DOHH2 (cell line): ENCODE measurements around the gene ZNF662.

Experiments used
- H3F3A ChIP-seq: fragments of 200-600 bp; sonication (generic), shearing (Covaris generic); 2 replicates; pipeline ENCODE4 v1.6.0; 2016; ENCODE audit warnings: antibody characterized with exemption, mild to moderate bottlenecking; ENCODE audit not compliant: control insufficient read depth, insufficient read depth
- H3K27ac ChIP-seq: fragments of 200-600 bp; sonication (generic); 2 replicates; pipeline ENCODE4 v1.5.1; 2014; ENCODE audit warnings: low read depth, mild to moderate bottlenecking, low read length, moderate library complexity
- H3K27me3 ChIP-seq: fragments of 200-600 bp; sonication (generic); 2 replicates; pipeline ENCODE4 v1.6.1; 2014; ENCODE audit warnings: mild to moderate bottlenecking, low read length, mixed read lengths; ENCODE audit not compliant: control insufficient read depth
- H3K36me3 ChIP-seq: fragments of 200-600 bp; sonication (generic); 2 replicates; pipeline ENCODE4 v1.6.1; 2014; ENCODE audit warnings: mild to moderate bottlenecking, low read length, moderate library complexity, mixed read lengths; ENCODE audit not compliant: control insufficient read depth
- H3K4me1 ChIP-seq: fragments of 200-600 bp; sonication (generic); 2 replicates; pipeline ENCODE4 v1.6.1; 2014; ENCODE audit warnings: mild to moderate bottlenecking, low read length, mixed read lengths; ENCODE audit not compliant: control insufficient read depth
- H3K4me2 ChIP-seq: fragments of 200-600 bp; sonication (generic); 2 replicates; pipeline ENCODE4 v1.6.0; 2014; ENCODE audit warnings: mild to moderate bottlenecking, low read length, moderate library complexity
- H3K4me3 ChIP-seq: fragments of 200-600 bp; sonication (generic); 2 replicates; pipeline ENCODE4 v1.5.1; 2014; ENCODE audit warnings: mild to moderate bottlenecking, low read length, mixed read lengths
- H3K79me2 ChIP-seq: fragments of 200-600 bp; sonication (generic); 2 replicates; pipeline ENCODE4 v1.6.1; 2014; ENCODE audit warnings: mild to moderate bottlenecking, low read length, mixed read lengths; ENCODE audit not compliant: control insufficient read depth
- H3K9me2 ChIP-seq: fragments of 200-600 bp; sonication (generic); replicated peaks from 2 replicates; pipeline ENCODE4 v1.6.1; 2014; ENCODE audit warnings: mild to moderate bottlenecking, low read length, mixed read lengths; ENCODE audit not compliant: control insufficient read depth
- H3K9me3 ChIP-seq: fragments of 200-600 bp; sonication (generic); 2 replicates; pipeline ENCODE4 v1.6.1; 2014; ENCODE audit warnings: antibody characterized with exemption, low read length, mixed read lengths; ENCODE audit not compliant: control insufficient read depth, insufficient read depth
- H4K20me1 ChIP-seq: fragments of 200-600 bp; sonication (generic); 2 replicates; pipeline ENCODE4 v1.6.0; 2014; ENCODE audit warnings: low read depth, mild to moderate bottlenecking, antibody characterized with exemption, low read length, moderate library complexity; ENCODE audit not compliant: control insufficient read depth, insufficient read depth
- EZH2phosphoT487 ChIP-seq: fragments of 200-600 bp; sonication (generic); IDR thresholded peaks from 2 replicates; pipeline ENCODE4 v1.6.1; 2017; ENCODE audit warnings: borderline replicate concordance, mild to moderate bottlenecking, antibody characterized with exemption, low read length, moderate library complexity, mixed read lengths
- TF ChIP-seq, protein P1 (sequence below): fragments of 200-600 bp; sonication (generic); IDR thresholded peaks from one replicate; pipeline ENCODE4 v1.5.1; 2014; ENCODE audit warnings: antibody characterized with exemption, mild to moderate bottlenecking, low read depth, low read length; ENCODE audit not compliant: poor library complexity, severe bottlenecking

The ZNF662 gene

DNA sequence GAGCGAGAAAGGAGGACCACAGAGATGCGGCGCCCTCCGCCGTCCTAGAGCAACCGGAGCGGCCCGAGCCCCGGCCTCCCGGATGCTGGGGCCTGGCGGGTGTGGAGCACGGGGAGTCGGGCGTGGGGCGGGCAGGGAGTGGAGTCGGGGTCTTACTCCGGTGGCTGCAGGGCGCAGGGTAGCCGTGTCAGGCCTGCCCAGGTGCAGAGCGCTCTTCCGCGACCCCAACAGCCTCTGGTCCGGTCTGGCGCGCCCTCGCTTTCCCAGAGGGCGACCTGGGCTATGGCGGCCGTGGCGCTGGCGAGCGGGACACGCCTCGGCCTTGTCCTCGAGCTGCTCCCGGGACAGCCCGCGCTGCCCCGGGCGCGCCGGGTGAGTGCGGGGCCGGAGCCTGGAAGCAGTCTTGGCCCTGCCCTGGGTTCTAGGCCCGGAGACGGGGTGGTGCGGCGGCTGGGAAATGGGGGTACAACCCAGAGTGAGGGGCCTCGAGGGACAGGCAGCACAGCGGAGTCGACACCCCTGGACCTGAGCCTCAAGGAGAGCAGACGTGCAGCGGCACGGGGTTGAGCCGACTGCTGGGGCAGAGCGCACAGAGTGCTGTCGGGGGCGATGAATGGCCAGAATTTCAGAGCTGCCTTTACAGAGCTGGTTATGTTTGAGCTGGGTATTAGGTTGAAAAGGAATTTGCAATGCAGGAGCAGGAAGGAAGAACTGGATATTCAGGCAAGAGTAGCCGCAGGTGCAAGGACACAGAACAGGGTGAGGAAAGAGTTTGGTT, at the start of gene ZNF662:
TSS of gene ZNF662 (plus strand) at position 73 of the 778 bp plus-strand sequence. CDS start 1,973 bp downstream, outside the sequence.
- Histone ChIP-seq H4K20me1 (no peaks in the 10 kb centered on the region), H3K4me3 (no peak within 1 kb of the TSS), H3K79me2 (no peaks in the 10 kb centered on the region), H3K9me3 (no peaks in the 10 kb centered on the region; the same call in 1 of the 2 replicates), H3K36me3 (no peaks in the 10 kb centered on the region), H3K9me2 (no peaks in the 10 kb centered on the region), H3K27ac (no peak within 1 kb of the TSS), H3K4me2 (no peak within 1 kb of the TSS), H3K27me3 (no peaks in the 10 kb centered on the region), H3K4me1 (no peaks in the 10 kb centered on the region), H3F3A (no peaks in the 10 kb centered on the region)
- TF ChIP-seq EZH2phosphoT487: no peak
- TF ChIP-seq, protein P1, sequence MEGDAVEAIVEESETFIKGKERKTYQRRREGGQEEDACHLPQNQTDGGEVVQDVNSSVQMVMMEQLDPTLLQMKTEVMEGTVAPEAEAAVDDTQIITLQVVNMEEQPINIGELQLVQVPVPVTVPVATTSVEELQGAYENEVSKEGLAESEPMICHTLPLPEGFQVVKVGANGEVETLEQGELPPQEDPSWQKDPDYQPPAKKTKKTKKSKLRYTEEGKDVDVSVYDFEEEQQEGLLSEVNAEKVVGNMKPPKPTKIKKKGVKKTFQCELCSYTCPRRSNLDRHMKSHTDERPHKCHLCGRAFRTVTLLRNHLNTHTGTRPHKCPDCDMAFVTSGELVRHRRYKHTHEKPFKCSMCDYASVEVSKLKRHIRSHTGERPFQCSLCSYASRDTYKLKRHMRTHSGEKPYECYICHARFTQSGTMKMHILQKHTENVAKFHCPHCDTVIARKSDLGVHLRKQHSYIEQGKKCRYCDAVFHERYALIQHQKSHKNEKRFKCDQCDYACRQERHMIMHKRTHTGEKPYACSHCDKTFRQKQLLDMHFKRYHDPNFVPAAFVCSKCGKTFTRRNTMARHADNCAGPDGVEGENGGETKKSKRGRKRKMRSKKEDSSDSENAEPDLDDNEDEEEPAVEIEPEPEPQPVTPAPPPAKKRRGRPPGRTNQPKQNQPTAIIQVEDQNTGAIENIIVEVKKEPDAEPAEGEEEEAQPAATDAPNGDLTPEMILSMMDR: no peak

DNA sequence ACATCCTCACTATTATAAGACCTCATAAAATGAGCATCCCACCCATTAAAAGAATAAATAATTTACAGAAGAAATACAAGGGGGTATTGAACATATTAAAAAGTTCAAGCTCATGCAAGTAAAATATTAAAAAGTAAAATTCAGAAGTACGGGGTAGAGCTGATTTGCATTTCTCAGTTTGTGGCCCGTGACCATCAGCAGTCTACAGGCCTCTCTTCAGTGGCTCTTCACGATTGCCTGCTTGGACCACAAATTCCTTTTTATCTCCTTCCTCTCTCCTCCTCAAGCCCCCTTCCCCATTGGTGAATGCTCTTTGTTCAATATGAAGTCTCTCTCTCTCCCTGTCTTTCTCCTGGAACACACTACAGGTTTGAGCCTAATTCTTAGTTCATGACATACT, 49.4 kb upstream of the ZNF662 start:
- no peak overlapping the region for H3K27ac ChIP-seq
- peaks cover 13% of the 10 kb centered on the region; the same call in 1 of the 2 replicates for H3K27me3 ChIP-seq
- no peaks in the 10 kb centered on the region for H3K79me2 ChIP-seq
- no peaks in the 10 kb centered on the region for H3F3A ChIP-seq
- H3K4me2 ChIP-seq: 0 out of 2 replicates have a peak overlapping the region, but pooled peaks have one; percentile 7
- TF ChIP-seq, protein P1: no peak
- no peak for TF ChIP-seq EZH2phosphoT487
- no peaks in the 10 kb centered on the region for H3K9me3 ChIP-seq
- no peaks in the 10 kb centered on the region for H3K9me2 ChIP-seq
- no peak overlapping the region for H3K4me3 ChIP-seq
- no peaks in the 10 kb centered on the region for H3K36me3 ChIP-seq
- no peaks in the 10 kb centered on the region for H4K20me1 ChIP-seq
- H3K4me1 ChIP-seq: peaks cover 8% of the 10 kb centered on the region

DNA sequence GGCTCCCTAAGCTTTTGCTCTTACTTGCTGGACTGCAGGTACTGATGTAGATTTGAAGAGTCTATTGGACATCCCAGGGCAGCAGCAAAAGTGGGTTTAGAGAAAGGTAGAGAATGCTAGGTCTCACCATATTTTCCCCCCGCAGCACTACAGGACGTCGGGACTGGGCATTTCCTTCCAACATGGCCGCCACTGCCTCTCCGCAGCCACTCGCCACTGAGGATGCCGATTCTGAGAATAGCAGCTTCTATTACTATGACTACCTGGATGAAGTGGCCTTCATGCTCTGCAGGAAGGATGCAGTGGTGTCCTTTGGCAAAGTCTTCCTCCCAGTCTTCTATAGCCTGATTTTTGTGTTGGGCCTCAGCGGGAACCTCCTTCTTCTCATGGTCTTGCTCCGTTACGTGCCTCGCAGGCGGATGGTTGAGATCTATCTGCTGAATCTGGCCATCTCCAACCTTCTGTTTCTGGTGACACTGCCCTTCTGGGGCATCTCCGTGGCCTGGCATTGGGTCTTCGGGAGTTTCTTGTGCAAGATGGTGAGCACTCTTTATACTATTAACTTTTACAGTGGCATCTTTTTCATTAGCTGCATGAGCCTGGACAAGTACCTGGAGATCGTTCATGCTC, 41.5 kb upstream of the ZNF662 start:
- TF ChIP-seq, protein P1: no peak
- no peak for TF ChIP-seq EZH2phosphoT487
- no peak overlapping the region for H3K4me2 ChIP-seq
- H3K27me3 ChIP-seq: no peaks in the 10 kb centered on the region

More for the DNA sequence above, 41.5 kb upstream of the ZNF662 start:
- Histone ChIP-seq H3F3A (no peaks in the 10 kb centered on the region), H3K36me3 (no peaks in the 10 kb centered on the region), H3K79me2 (no peaks in the 10 kb centered on the region), H3K9me3 (no peaks in the 10 kb centered on the region), H3K27ac (no peak overlapping the region), H3K9me2 (no peaks in the 10 kb centered on the region), H3K4me3 (no peak overlapping the region), H3K4me1 (no peaks in the 10 kb centered on the region), H4K20me1 (no peaks in the 10 kb centered on the region)
